ENCODE measurements around the gene APOA1. TPM values are rescaled to one million over a fixed set of nuclear protein-coding genes. Genes with fewer than 3 reads are reported as not detected.

The APOA1 gene
- total and polyA plus RNA-seq, 8 donors = 0.87 to 73.6 (median 16.7) TPM; not detected in 2

- H3K27me3 ChIP-seq = no peaks in the 10 kb centered on the region
- no peaks in the 10 kb centered on the region for H3K36me3 ChIP-seq
- no peak within 1 kb of the TSS for H3K27ac ChIP-seq
- DNase-seq = peak in 1 of 2 donors; percentile 40
- intact Hi-C loops (cut with DNase I; ENCODE audit: low total_unique reads) = no loop called here
- H3K9me3 ChIP-seq = no peaks in the 10 kb centered on the region
- TF ChIP-seq POLR2A (IDR thresholded peaks at IDR 0.05) (no peak), CTCF (IDR thresholded peaks at IDR 0.05) (no peak), EP300 (IDR thresholded peaks at IDR 0.05) (no peak), POLR2AphosphoS5 (IDR thresholded peaks at IDR 0.05) (no peak)
- WGBS, 5 donors = 73 to 87% (median 80%) methylated on average over 2 to 9 of the region's 9 CpGs
- peaks cover 0 to 30% (median 10%) of the 10 kb centered on the region in 4 donors for H3K4me1 ChIP-seq
- no peak within 1 kb of the TSS for H3K4me3 ChIP-seq
Observed at GRCh38 chr11:116829525-116830183, 7.8 kb downstream of the APOA1 start, which contains the start of gene APOC3. Gene APOC3, plus strand, starts transcription at chr11:116829907. Its CDS starts 676 bp downstream, at chr11:116830583.

- intact Hi-C loops (cut with DNase I; ENCODE audit: low total_unique reads) = no loop called here
- 50 to 68% (median 66%) methylated on average over 10 to 16 of the region's 16 CpGs for whole genome bisulfite sequencing, 5 donors
- H3K27me3 ChIP-seq = no peaks in the 10 kb centered on the region
Observed at GRCh38 chr11:116828632-116829524, 8.5 kb downstream of the APOA1 start.

GRCh38 chr11:116827461-116827860, 10.0 kb downstream of the APOA1 start:
- Histone ChIP-seq H3K4me1 (peaks cover 0 to 25% (median 8%) of the 10 kb centered on the region in 4 donors), H3K27ac (no peak overlapping the region)
- no peak for DNase-seq

More at GRCh38 chr11:116828632-116829524, 8.5 kb downstream of the APOA1 start:
- peaks cover 0 to 30% (median 10%) of the 10 kb centered on the region in 4 donors for H3K4me1 ChIP-seq
- no peak overlapping the region for H3K4me3 ChIP-seq
- TF ChIP-seq POLR2AphosphoS5 (IDR thresholded peaks at IDR 0.05) (no peak), CTCF (IDR thresholded peaks at IDR 0.05) (no peak), POLR2A (IDR thresholded peaks at IDR 0.05) (no peak), EP300 (IDR thresholded peaks at IDR 0.05) (no peak)
- no peak overlapping the region for H3K27ac ChIP-seq
- no peaks in the 10 kb centered on the region for H3K9me3 ChIP-seq
- no peaks in the 10 kb centered on the region for H3K36me3 ChIP-seq
- peak in 1 of 2 donors; percentile 49 for DNase-seq

More at GRCh38 chr11:116827461-116827860, 10.0 kb downstream of the APOA1 start:
- WGBS, 5 donors = 84 to 97% (median 95%) methylated on average over 6 of the region's 6 CpGs
- Histone ChIP-seq H3K36me3 (no peaks in the 10 kb centered on the region), H3K4me3 (no peak overlapping the region), H3K27me3 (no peaks in the 10 kb centered on the region), H3K9me3 (no peaks in the 10 kb centered on the region)
- TF ChIP-seq EP300 (IDR thresholded peaks at IDR 0.05) (no peak), CTCF (IDR thresholded peaks at IDR 0.05) (no peak), POLR2A (IDR thresholded peaks at IDR 0.05) (no peak), POLR2AphosphoS5 (IDR thresholded peaks at IDR 0.05) (no peak)
- intact Hi-C loops (cut with DNase I; ENCODE audit: low total_unique reads) = no loop called here
